GM19395 (cell line): ENCODE measurements around the gene DES.
A peak's percentile ranks its signal among the peaks of the same experiment; 100 is the strongest.
"Not testable (repeated sequence)": the region's sequence is repeated elsewhere in the genome, so short reads cannot be mapped to it uniquely, and the experiment has no call there.

ENCODE experiments used
- ATAC-seq: cut with Tn5 transposase; IDR thresholded peaks from one replicate; pipeline ENCODE4 v1.9.1; 2021; ENCODE audit warnings: mild to moderate bottlenecking, moderate library complexity; ENCODE audit not compliant: unreplicated experiment

The DES gene

DNA sequence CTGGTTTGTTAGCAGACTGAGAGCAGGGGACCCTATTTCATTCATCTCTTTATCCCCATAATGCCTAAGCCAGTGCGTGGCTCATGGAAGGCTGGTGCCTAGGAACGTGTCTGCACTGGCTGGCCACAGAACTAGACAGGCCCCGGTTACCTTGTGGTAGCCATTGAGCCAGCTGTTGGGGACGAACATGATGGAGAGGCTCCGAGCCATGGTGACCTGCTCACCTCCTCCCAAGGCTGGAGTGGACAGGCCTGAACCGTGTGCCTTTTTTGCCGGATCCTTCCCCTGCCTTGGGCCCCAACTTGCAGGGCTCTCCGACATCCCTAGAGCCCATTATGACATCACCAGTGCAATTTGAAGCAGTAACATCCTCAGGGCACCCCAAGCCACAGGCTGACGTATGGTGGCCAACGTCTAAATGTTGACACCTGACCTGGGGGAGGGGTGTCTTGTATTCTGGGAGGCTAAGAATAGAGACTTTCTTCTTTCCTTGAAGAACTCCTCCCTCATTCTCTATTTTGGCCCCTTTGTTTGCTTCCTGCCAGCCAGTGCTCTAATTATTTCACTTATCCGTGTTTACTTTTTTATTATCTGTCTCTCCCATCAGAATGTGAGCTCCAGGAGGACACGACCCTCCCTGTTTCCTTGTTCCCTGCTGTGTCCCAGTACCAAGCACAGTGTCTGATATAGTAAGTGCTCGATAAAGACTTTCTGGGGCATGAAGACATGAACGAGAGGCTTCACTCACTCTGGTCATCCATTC lies 18.3 kb upstream of the DES start:
- no peak for ATAC-seq

DNA sequence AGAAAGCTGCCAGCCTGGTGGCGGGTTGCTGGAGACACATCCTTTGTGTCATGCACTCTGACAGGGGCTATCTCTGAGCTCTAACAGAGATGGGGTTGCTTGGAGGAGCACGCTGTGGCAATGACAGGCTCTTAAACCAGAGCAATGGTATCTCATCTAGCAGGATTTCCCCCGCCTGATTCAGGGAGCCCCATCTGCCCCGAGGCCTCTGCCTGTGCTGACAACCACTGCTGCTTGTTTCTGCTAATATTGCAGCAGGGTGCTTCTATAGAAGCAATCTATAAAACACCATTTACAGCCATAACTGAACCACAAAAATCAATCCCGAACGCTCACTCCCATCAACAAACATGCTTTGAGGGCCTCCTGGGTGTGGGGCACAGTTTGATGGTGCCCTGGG lies 17.6 kb upstream of the DES start:
- ATAC-seq = no peak

DNA sequence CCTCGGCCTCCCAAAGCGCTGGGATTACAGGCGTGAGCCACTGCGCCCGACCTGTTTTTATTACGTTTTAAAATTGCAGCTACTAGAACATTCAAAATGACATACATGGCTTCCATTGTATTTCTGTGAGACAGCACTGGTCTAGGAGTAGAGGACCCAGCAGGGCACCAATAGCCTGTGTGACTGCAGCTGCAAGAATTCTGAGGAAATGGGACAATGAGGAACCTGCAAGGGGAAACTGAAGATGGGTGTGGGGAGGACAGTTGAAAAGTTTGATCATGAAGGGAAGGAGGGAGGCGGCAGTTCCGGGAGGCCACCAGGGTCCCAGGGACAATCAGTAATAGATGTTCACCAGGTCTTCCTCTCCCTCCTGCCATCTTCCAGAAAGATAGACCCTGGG lies 16.6 kb upstream of the DES start:
- ATAC-seq = no peak

DNA sequence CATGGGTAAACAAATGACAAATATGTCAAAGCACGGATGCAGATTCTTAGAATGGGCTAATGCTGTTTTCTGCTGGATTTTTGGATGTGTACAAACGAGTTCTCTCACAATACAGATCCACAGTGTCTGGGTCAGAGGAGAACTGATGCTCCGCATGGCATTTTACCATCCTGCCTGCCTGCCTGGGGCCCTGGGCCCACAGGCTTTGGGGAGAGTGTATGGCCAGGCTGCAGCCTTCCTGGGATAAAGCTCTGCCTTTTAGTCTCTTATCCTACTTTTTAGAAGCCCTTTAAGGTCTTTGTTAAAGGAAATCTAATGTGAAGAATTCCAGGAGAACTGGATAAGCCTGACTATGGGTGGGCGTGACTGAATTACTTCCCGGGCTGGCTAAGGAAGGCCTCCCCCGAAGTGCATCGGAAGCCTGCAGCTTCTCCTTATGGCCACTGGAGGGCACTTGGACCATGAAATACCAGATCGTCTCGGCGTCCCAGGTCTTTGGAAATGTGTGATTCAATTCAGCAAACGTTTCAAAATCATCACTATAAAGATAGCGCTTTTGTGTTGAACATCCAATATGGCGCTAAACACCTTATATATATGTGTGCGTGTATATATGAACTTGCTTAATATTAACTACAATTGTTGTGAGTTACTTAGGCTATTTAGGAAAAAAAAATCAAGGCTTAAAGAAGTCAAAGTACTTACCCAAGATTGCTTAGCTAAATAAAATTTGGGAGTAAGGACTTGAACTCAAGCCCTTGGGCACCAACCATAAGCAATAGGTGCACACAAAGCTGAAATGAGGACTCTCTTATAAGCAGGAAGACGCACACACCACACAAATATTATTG lies 15.3 kb upstream of the DES start:
- peak; percentile 89 for ATAC-seq

DNA sequence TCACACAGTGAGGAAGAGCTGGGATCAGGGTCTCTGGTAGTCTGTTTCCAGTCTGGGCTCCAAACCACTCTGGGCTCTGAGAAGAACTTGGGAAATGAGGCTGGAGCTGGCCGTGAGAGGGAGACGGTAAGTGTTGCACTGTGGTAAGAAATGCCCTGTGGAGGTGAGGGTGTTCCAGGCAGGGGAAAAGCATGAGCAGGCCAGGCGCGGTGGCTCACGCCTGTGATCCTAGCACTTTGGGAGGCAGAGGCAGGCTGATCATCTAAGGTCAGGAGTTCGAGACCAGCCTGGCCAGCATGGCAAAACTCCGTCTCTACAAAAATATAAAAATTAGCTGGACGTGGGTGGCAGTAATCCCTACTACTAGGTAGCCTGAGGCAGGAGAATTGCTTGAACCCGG lies 14.3 kb upstream of the DES start:
- no peak for ATAC-seq

DNA sequence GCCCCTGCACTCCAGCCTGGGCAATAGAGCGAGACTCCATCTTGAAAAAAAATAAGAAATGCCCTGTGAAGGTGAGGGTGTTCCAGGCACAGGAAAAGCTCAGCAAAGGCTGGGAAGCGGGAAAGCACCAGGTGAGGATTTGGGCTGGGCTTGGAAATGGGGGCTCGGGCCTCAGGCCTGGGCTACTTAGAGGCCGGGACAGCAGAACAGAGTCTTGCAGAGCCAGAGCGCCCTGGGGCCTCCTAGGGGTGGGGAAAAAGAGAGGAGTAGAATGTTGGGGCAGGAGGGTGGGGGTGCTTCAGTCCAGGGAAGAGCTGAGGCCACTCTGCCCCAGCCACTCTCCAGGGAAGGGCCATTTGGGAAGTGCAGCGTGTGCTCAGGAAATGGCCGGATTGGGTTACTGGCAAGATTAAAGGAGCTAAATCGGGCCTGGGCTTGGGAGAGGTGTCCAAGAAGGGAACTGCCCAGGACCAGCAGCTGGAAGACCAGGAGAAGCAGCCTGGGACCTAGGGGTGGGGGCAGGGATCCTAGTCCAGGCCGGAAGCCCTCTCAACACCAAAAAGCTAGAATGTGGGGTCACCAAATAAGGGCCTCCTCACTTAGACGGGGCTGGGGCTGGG lies 13.8 kb upstream of the DES start:
- no peak for ATAC-seq

DNA sequence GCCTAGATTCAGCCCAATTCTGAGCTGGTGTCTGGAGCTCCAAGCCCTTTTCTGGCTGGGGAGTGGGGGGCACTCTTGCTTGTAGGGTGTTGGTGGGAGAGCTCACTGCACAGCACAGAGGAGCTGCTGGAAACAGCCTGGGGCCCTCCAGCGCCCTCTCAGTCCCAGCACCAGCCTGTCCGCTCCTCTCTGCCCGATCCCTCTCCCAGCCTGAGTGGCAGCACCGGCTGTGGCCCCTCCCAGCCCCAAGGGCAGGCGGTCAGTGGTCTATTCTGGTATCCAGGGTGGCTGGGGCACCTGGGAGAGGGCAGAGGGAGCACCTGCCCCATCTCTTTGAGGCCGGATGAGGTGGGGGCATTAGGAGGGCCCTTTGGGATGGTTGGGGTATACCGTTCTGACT lies 13.2 kb upstream of the DES start:
- ATAC-seq = no peak

DNA sequence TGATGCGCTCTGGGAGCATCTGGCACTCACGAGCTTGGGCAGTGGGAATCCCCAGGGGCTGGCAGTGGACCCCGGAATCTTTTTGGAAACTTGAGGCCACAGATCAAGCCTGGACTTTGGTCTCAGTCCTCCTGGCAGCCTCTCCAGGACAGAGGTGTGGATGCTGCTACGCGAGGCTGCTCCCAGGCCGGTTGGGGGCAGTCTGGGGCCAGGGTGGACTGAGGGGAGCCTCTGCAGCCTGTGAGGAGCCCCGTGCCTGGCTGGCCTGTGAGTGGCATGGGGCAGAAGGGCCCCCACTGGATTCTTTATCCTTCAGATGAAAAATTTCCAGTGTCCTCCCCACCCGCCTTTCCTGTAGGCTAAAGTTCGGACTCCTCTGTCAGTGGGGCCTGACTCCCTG lies 12.7 kb upstream of the DES start:
- ATAC-seq = no peak

DNA sequence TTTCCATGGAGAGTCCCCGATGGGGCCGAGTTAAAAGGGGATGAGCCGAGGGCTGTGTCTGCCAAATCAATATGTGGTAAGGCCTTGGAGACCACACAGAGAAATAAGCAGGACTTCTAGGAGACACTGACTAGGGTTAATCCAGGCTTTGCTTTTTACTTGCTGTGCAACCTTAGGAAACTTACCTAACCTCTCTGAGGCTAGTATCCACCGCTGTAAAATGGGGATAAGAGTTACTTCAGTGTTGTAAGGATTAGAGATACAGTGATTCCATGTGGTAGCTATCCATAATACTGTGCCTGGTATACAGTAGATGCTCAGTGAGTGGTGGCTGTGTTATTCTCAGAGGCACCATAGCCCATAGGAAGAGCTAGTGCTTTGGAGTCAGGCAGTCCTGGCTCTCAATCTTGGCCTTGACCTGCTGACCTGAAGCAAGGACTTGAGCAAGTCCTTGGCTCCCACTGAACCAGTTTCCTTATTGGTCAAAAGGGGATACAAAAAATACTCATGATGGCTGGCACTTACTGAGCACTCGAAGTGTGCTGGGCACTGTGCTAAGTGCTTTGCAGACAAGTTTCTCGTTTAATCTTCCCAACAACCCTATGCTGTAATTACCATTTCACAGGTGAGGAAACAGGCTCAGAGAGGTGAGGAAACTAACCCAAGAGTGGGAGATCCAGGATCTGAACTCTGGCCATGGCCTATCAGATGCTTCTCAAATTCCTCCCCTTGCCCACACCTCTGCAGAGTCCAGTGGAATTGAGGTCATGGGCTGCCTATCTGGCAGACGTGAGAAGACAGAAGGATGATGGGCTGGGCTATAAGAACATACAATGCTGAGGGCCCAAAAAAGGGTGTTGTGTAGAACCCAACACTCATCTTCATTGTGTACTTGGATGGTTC lies 12.0 kb upstream of the DES start:
- no peak for ATAC-seq

DNA sequence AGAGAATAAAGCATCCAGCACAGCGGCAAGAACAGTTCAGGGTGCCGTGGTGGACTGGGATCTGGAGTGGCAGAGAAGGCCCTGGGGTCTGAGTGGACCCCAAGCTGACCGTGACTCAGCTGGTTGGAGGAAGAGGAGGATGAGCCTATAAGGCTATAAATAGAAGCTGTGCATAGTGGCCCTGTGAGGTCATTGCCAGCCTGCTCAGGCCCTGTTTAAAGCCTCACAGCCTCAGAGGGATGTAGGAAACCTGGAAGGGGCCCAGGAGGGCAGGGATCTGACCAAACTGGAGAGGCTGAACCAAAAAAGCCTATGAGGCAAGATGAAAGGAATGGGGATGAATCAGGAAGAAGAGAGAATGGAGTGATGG lies 11.3 kb upstream of the DES start:
- ATAC-seq = no peak

DNA sequence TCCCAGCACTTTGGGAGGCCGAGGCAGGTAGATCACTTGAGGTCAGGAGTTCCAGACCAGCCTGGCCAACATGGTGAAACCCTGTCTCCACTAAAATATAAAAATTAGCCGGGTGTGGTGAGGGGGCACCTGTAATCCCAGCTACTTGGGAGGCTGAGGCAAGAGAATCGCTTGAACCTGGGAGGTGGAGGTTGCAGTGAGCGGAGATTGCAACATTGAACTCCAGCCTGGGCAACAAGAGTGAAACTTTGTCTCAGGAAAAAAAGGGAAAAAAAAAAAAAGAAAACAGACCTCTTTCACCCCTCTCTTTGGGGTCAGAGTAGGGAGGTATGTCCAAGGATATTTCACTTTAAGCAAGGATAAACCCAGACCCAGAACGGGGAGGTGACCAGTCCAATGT lies 10.8 kb upstream of the DES start:
- ATAC-seq = not testable (repeated sequence)

DNA sequence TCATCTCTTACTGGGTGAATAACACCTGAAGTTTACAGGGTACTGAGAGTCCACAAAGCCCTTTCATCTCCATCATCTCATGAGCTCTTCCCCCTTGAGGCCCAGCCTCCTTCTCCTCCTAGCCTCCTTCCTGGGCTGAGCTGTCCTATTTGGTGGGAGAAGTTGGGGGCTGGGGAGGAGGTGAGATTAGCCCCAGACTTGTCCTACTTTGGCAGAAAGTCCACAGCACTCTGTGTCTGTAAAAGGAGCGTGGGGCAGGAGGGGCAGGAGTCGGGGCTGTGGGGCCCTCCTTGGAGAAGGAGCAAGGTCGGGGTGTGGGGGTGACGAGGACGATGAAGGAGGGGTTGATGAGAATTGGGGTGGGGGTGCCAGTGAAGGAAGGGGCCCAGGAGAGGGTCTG lies 10.0 kb upstream of the DES start:
- no peak for ATAC-seq

DNA sequence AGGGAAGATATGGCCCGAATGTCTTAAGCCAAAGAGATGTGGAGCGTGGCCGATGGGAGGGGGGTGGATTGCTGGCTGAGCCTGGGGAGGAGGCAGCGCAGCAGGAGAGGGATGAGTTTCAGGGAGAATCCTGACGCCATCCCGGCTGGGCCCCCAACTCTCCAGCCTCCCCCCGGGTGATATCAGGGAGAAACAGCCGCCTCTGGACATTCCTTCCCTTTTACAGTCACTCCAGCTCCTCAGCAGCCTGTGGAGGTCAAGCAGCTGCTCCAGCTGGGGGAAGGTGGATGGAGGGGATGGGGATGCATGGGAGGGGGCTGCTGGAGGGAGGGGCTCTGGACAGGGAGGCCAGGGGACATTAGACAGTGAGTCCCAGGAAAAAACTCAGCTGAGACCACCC lies 9.5 kb upstream of the DES start:
- ATAC-seq = no peak

DNA sequence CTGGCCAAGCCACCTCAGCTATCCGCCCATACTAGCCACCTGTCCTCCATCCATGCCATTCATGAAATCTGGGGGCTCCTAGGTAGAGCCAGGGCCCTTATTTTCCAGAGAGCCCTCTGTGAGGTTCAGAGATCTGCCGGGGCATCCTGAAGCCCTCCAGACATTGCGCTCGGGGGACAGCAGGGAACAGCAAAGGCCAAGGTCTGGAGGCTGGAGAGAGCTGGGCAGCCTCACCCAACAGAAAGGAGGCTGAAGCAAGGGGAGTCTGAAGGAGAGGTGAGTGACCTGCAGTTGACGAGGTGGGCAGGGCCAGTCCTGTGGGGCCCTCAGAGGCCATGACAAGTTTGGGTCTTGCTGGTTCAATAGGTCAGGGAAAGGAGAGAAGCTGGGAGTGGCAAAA lies 8.6 kb upstream of the DES start:
- no peak for ATAC-seq

DNA sequence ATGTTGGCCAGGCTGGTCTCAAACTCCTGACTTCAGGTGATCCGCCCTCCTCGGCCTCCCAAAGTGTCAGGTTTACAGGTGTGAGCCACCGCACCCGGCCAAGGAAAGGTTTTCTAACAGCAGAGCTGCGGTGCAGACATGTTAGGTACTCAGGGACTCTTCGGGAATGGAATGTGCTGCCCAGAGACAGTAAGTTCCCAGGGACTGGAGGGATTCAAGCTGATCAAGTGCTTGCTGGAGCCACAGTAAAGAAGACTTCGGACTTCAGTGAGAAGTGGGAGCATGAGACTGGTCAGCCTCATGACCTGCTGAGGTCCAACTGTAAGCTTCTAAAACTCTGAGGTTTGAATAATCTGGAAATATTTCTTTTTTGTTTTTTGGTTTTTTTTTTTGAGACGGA lies 7.8 kb upstream of the DES start:
- ATAC-seq = no peak

DNA sequence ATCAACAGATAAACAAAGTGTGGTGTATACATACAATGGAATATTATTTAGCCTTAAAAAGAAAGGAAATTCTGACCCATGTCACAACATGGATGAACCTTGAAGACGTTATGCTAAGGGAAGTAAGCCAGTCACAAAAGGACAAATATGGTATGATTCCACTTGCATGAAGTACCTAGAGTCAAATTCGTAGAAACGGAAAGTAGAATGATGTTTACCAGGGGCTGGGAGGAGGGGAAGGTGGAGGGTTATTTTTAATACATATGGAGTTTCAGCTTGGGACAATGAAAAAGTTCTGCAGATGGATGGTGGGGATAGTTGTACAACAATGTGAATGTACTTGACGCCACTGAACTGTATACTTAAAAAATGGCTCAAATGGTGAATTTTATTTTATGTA lies 3.3 kb upstream of the DES start:
- no peak for ATAC-seq

DNA sequence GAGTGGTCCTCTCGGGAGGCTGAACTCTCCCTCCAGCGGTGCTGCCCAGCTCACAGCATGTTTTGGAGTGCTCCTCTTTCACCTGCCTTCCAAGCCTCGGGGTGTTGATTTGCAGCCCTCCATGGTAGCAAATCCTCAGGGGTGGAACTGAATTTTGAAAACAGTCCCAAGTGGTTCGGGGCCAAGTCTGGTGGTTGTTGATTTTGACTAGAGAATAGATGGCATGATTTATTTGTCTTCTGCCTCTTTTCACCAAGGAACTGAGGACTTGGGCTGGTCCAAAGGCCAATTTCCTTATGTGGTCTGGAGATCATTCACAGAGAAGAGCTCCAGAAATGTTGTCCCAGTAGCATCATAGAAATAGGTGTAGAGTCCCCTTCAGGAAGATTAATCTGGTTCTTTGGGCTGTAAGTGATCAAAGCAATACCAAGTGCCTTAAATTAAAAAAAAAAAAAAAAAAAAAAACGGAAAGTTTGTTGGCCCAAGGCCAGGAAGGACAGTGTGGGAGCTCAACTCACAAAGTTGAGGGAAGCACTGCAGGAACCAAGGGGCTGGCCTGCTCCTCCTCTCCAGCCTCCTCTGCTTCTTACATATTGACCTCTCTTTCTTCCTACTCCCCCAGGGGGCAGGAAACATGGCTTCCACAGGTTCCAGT lies 2.5 kb upstream of the DES start:
- no peak for ATAC-seq

DNA sequence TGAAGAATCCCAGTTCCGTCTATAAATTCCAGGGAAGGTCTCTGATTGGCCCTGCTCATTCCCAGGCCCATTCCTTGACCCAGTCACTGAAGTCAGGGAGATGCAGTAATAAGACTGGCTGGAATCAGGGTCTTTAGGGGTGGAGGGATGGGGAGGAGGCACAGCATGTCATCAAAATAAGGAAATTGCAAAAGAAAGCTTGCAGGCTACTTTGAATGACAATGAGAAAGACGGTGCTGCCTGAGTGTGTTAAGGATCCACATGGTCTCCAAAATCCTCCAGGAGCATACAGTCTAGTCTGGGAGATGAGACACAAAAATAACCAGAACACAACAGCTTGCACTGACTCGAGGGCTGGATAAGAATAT lies 2.0 kb upstream of the DES start:
- no peak for ATAC-seq

DNA sequence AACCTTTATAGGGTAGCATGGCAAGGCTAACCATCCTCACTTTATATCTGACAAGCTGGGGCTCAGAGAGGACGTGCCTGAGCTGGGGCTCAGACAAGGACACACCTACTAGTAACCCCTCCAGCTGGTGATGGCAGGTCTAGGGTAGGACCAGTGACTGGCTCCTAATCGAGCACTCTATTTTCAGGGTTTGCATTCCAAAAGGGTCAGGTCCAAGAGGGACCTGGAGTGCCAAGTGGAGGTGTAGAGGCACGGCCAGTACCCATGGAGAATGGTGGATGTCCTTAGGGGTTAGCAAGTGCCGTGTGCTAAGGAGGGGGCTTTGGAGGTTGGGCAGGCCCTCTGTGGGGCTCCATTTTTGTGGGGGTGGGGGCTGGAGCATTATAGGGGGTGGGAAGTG lies 1.2 kb upstream of the DES start:
- no peak for ATAC-seq

DNA sequence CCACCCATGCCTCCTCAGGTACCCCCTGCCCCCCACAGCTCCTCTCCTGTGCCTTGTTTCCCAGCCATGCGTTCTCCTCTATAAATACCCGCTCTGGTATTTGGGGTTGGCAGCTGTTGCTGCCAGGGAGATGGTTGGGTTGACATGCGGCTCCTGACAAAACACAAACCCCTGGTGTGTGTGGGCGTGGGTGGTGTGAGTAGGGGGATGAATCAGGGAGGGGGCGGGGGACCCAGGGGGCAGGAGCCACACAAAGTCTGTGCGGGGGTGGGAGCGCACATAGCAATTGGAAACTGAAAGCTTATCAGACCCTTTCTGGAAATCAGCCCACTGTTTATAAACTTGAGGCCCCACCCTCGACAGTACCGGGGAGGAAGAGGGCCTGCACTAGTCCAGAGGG lies 803 bp upstream of the DES start:
- no peak for ATAC-seq

DNA sequence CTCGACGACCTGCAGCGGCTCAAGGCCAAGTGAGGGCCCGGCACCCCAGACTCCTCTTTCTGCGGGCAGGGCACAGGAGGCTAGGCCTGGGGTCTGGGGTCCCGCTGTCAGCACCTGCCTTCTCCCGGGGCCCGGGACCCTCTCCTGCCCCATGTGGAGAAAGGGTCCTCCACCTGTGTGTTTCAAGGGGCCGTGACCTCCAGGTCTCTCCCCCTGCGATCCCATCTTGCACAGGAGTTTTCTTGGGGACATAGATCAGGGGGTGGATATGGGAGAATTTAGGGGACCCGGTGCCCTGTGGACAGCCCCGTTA lies 791 bp downstream of the DES start:
- no peak for ATAC-seq
